ENCODE data around the gene ASB2. TPM values are rescaled to one million over a fixed set of nuclear protein-coding genes. Genes with fewer than 3 reads are reported as not detected.

The ASB2 gene
- polyA plus RNA-seq, 3 donors, result 0.25 to 2.5 (median 1.4) TPM

DNA sequence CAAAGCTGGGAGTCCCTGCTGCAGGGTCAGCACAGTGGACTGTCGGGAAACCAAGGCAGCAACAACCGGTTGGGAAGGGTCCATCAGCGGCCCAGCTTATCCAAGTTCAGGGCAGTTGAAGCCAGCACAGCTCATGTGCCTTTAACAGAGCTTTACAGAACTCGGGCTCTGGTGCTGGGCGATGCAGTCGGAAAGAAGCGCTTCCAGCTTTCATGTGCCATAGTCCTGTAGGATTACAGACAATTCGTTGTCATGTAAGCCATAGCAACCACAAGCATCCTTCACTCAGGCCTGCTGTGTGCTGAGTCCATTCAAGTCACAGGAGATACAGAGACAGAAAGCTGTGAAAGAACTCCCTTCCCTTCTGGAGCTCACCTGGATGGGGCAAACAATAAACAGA is 52.7 kb downstream of the ASB2 start:
- no peaks in the 10 kb centered on the region for H3K36me3 Mint-ChIP-seq
- H3K4me1 ChIP-seq (ENCODE audit: control insufficient read depth in 1 of 2, insufficient read depth in 2 of 2, low read length in 2 of 2), result no peaks in the 10 kb centered on the region
- H3K9me3 Mint-ChIP-seq, result peaks cover 0 to 3% (median 0%) of the 10 kb centered on the region in 7 donors
- no peak overlapping the region for H3K4me2 ChIP-seq (replicated peaks; ENCODE audit: extremely low read depth, low read length, poor library complexity, severe bottlenecking)
- H3K27me3 Mint-ChIP-seq (ENCODE audit: low read depth in 3 of 3), result peaks cover 4 to 10% (median 5%) of the 10 kb centered on the region in 3 donors
- TF ChIP-seq CTCF (IDR thresholded peaks at IDR 0.05), result no peak
- no peak overlapping the region for H3K27ac Mint-ChIP-seq
- H3K79me2 ChIP-seq (ENCODE audit: insufficient read depth, low read length), result no peaks in the 10 kb centered on the region
- H3K9ac ChIP-seq (ENCODE audit: insufficient read depth, low read length, poor library complexity, severe bottlenecking), result no peak overlapping the region
- WGBS (ENCODE audit: insufficient coverage), result 94% methylated on average over 8 of the region's 8 CpGs
- H3K27me3 ChIP-seq (ENCODE audit: control insufficient read depth in 2 of 2, insufficient read depth in 2 of 2, low read length in 2 of 2), result no peaks in the 10 kb centered on the region
- no peaks in the 10 kb centered on the region for H3K36me3 ChIP-seq (replicated peaks in 1 of 2; ENCODE audit: control insufficient read depth in 1 of 2, insufficient read depth in 2 of 2, low read length in 2 of 2)
- no peak overlapping the region for H2AFZ ChIP-seq (ENCODE audit: insufficient read depth, low read depth, low read length, poor library complexity, severe bottlenecking)
- peaks cover 0 to 2% of the 10 kb centered on the region in 2 donors for H3K9me3 ChIP-seq (replicated peaks in 1 of 2; ENCODE audit: control insufficient read depth in 1 of 2, insufficient read depth in 1 of 2, low read length in 2 of 2)
- no peak overlapping the region for H3K27ac ChIP-seq (ENCODE audit: low read depth in 1 of 2, low read length in 2 of 2)
- no peak overlapping the region for H3K4me3 Mint-ChIP-seq
- intact Hi-C loops (cut with micrococcal nuclease), result no loop called here
- no peaks in the 10 kb centered on the region for H3K4me1 Mint-ChIP-seq
- DNase-seq, result no peak
- H4K20me1 ChIP-seq (ENCODE audit: insufficient read depth, low read length), result no peaks in the 10 kb centered on the region
- H3K4me3 ChIP-seq (replicated peaks in 1 of 3; ENCODE audit: low read depth in 2 of 3, low read length in 3 of 3), result no peak overlapping the region

DNA sequence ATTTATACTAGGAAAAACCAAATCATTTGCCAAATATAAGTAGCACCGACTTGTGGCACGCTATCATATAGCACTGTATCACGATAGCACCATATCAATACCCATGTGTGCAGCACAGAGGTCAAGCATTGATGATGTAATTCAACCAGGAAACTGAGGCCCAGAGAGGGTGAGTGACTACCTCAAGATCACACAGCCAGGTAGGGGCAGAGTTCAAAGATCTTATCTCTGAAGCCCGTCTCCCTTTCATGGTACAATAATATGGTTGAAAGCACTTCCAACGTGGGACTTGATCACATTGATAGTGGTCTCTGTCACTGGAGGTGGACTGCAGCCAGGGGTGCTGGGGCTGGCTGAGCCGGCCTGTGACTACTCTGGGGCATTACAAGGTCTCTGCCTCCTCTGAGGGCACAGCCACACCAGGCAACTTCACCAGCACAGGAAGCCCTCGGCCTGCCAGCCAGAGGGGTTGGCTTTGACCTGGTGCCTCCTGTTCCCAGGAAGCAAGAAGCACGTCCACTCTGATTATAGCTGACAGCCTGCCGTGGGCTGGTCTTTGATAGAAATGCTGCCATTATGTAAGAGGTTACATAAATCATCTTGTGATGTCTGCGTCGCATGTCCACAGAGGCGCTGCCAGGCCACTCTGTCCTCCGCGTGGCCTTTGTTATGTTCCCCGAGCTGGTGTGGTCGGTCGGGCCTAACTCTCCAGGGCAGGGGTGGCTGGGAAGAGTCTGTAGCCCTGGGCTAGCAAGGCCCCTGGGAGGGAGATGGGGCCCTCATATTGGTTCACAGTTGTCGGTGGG is 55.2 kb downstream of the ASB2 start:
- H3K27me3 Mint-ChIP-seq (ENCODE audit: low read depth in 3 of 3), result peaks cover 5 to 15% (median 7%) of the 10 kb centered on the region in 3 donors
- H3K27ac Mint-ChIP-seq, result no peak overlapping the region
- Histone ChIP-seq H3K27ac (ENCODE audit: low read depth in 1 of 2, low read length in 2 of 2) (no peak overlapping the region), H3K79me2 (ENCODE audit: insufficient read depth, low read length) (no peaks in the 10 kb centered on the region), H3K36me3 (replicated peaks in 1 of 2; ENCODE audit: control insufficient read depth in 1 of 2, insufficient read depth in 2 of 2, low read length in 2 of 2) (no peaks in the 10 kb centered on the region), H4K20me1 (ENCODE audit: insufficient read depth, low read length) (no peaks in the 10 kb centered on the region), H2AFZ (ENCODE audit: insufficient read depth, low read depth, low read length, poor library complexity, severe bottlenecking) (no peak overlapping the region), H3K9ac (ENCODE audit: insufficient read depth, low read length, poor library complexity, severe bottlenecking) (no peak overlapping the region), H3K4me2 (replicated peaks; ENCODE audit: extremely low read depth, low read length, poor library complexity, severe bottlenecking) (no peak overlapping the region), H3K9me3 (replicated peaks in 1 of 2; ENCODE audit: control insufficient read depth in 1 of 2, insufficient read depth in 1 of 2, low read length in 2 of 2) (peaks cover 0 to 2% of the 10 kb centered on the region in 2 donors), H3K4me1 (ENCODE audit: control insufficient read depth in 1 of 2, insufficient read depth in 2 of 2, low read length in 2 of 2) (no peaks in the 10 kb centered on the region), H3K27me3 (ENCODE audit: control insufficient read depth in 2 of 2, insufficient read depth in 2 of 2, low read length in 2 of 2) (no peaks in the 10 kb centered on the region), H3K4me3 (replicated peaks in 1 of 3; ENCODE audit: low read depth in 2 of 3, low read length in 3 of 3) (no peak overlapping the region)
- intact Hi-C loops (cut with micrococcal nuclease), result no loop called here
- no peaks in the 10 kb centered on the region for H3K36me3 Mint-ChIP-seq
- DNase-seq, result no peak
- no peaks in the 10 kb centered on the region for H3K4me1 Mint-ChIP-seq
- no peak overlapping the region for H3K4me3 Mint-ChIP-seq
- TF ChIP-seq CTCF (IDR thresholded peaks at IDR 0.05), result no peak
- peaks cover 0 to 4% (median 0%) of the 10 kb centered on the region in 7 donors for H3K9me3 Mint-ChIP-seq
- 95% methylated on average over 14 of the region's 18 CpGs for WGBS (ENCODE audit: insufficient coverage)
